ENCODE measurements around the gene SH3RF1.

The SH3RF1 gene

GRCh38 chr4:169250796-169251195, 20.0 kb downstream of the SH3RF1 start:
- no peak for DNase-seq

DNA sequence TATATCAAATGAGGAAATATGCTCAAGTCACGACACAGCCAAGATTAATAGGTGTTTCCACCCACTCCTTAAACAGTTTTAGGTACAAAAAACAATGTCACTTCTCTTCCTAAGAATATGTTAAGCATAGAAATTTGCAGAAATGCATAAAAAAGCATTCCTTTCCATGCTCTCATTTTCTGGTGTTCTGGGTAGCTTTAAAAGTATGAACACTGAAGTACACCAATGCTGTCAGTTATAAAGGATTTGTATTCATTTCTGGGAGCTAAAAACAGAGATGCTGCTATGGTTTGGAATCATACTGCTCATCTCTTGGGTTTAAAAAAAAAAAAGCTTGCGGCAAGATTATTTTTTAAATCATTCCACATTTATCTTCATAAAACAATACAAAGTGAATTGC, 20.8 kb downstream of the SH3RF1 start:
- DNase-seq: no peak

DNA sequence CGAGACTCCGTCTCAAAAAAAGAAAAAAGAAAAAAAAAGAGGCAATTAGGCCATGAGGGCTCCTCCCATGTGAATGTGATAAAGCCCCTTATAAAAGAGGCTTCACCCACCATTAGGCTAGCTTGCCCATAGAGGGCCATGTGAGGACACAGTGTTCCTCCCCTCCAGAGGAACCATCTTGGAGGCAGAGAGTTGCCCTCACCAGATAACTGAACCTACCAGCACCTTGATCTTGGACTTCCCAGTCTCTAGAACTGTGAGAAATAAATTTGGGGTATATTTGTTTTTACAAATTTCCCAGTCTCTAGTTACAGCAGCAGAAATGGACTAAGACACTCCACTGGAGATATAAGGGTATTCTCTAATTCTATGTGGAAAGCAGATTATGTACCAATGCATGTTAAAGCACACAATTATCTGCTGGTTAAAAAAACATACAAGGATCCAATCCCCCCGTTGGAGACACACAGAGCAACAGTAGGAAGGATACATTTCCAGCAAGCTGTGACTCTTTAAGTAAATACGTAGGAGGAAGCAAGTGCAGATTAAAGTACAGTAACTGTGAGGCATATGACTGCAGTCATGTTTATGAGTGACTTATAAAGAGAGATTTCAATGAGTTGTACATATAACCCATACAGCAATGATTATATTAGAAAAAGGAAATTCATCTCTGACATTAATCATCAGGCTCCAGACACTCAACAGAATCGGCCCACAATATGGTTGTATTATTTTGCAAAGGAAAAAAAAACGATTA, 21.4 kb downstream of the SH3RF1 start:
- no peak for DNase-seq

DNA sequence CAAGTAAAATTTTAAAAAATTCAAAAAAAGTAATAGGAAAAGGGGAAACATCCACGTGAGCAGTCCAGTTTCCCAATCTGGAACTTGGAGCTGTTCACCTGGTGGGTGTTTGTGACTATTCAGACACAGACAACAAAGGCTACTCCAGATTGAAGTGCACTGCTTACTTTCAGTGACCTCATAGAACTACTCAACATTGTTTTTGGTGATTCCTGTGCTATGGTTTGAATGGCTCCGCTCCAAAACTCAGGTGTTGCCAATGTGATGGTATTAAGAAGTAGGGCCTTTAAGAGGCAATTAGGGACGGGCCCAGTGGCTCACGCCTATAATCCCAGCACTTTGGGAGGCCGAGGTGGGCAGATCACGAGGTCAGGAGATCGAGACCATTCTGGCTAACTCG, 22.1 kb downstream of the SH3RF1 start:
- no peak for DNase-seq

DNA sequence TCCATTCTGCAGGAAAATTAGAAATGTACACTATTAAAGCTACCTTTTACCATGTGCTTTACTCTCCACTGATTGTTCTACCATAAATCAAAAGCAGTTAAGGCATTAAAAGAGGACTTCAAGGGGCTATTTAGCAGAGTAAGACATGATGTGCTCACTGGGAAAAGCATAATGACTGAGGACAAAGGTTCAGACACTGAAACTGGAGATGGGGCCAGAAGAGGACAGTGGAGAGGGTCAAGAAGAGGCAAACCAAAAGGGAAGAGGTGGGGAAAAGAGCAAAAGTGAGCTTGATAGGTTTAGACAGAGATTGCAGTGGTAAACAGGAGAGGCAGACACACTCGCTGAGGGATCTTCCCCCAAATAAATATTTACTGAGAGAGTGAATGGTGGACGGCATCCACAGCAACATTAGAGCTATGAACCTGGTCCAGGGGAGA, 23.8 kb downstream of the SH3RF1 start:
- no peak for DNase-seq

GRCh38 chr4:169246279-169246678, 24.5 kb downstream of the SH3RF1 start:
- DNase-seq: no peak

GRCh38 chr4:169245061-169245460, 25.7 kb downstream of the SH3RF1 start:
- DNase-seq: no peak

- DNase-seq: no peak
These were observed 26.7 kb downstream of the SH3RF1 start for GRCh38 chr4:169243825-169244609.

- no peak for DNase-seq
These were observed 29.3 kb downstream of the SH3RF1 start for GRCh38 chr4:169241464-169241863.

- no peak for DNase-seq
These were observed 31.4 kb downstream of the SH3RF1 start for GRCh38 chr4:169239221-169239905.

DNA sequence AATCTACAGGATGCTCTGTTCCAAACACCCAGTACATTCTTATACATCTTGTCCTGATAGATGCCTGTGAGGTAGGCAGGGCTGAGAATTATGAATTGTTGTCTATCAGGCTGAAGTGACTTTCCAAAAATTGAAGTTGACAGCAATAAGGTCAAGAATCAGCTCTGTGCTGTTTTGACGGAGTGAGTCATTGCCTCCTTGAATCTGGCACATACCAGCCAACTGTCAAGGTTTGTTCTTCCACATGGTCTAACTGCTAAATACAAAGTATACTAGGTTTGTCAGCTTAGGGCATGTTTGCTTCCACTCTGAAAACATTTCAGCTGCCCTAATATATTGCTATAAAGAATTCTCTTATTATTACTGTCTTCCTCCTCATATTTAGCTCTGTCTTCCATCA, 32.3 kb downstream of the SH3RF1 start:
- DNase-seq: no peak

GRCh38 chr4:169236873-169237626, 33.7 kb downstream of the SH3RF1 start:
- DNase-seq: no peak

DNA sequence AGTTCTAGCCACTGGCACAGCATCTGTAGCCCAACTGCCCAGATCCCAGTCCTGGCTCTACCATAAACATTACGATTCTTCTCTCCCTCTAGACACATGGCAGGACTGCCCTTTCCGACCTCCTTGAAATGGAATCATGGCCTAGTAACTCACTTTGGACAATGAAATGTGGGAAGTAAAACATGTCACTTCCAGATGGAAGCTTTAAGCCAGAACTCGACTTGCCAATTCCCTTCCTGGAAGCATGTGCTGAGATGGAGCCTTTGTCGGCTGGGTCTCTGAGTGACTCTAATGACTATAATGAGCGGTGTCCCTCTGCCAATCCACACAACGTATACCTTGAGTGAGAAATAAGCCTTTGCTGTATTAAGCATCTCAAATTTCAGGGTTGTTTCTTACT, 34.7 kb downstream of the SH3RF1 start:
- DNase-seq: no peak

- no peak for DNase-seq
These were observed 36.5 kb downstream of the SH3RF1 start for GRCh38 chr4:169234137-169234855.

DNA sequence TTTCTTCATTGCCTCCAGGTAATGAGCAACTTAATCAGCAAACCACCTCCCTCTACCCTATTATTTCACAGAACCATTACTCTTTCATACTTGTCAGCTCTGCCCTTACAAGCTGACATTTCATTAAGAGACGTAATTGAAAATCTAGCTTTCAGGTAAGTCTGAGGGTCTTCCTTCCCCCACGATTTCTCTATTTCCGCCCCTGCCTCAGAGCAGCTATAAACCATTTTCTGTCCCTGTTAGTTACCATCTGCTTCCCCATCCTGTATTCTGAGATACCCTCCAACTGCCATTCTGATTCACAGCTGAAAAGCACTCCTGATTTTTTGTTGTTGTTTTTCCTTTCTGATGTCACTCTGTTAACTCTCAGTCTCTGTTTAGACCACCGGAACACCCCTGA, 37.1 kb downstream of the SH3RF1 start:
- DNase-seq: no peak

GRCh38 chr4:169231647-169232262, 39.0 kb downstream of the SH3RF1 start:
- DNase-seq: no peak

- DNase-seq: no peak
These were observed 41.2 kb downstream of the SH3RF1 start for GRCh38 chr4:169229571-169230028.

GRCh38 chr4:169228076-169228475, 42.7 kb downstream of the SH3RF1 start:
- DNase-seq: no peak

- no peak for DNase-seq
These were observed 44.2 kb downstream of the SH3RF1 start for GRCh38 chr4:169226565-169226964.

GRCh38 chr4:169225812-169226211, 44.9 kb downstream of the SH3RF1 start:
- no peak for DNase-seq

GRCh38 chr4:169225058-169225751, 45.6 kb downstream of the SH3RF1 start:
- no peak for DNase-seq
